GM12891 (cell line): ENCODE measurements around the gene MAGEA6.
"Not testable (repeated sequence)": the region's sequence is repeated elsewhere in the genome, so short reads cannot be mapped to it uniquely, and the experiment has no call there.

Experiments used
- POLR2A ChIP-seq: IDR thresholded peaks from 2 replicates; pipeline ENCODE4 v1.6.1; 2011; ENCODE audit warnings: low read depth, low read length, control low read depth
- POLR2AphosphoS5 ChIP-seq: IDR thresholded peaks from 2 replicates; pipeline ENCODE4 v1.6.1; 2011; ENCODE audit warnings: low read depth, low read length, control low read depth
- POU2F2 ChIP-seq: IDR thresholded peaks from 2 replicates; pipeline ENCODE4 v1.6.1; 2011; ENCODE audit warnings: low read depth, mild to moderate bottlenecking, control low read depth, low read length, moderate library complexity
- TAF1 ChIP-seq: IDR thresholded peaks from 2 replicates; pipeline ENCODE4 v1.6.1; 2011; ENCODE audit warnings: low read depth, low read length, control low read depth

DNA sequence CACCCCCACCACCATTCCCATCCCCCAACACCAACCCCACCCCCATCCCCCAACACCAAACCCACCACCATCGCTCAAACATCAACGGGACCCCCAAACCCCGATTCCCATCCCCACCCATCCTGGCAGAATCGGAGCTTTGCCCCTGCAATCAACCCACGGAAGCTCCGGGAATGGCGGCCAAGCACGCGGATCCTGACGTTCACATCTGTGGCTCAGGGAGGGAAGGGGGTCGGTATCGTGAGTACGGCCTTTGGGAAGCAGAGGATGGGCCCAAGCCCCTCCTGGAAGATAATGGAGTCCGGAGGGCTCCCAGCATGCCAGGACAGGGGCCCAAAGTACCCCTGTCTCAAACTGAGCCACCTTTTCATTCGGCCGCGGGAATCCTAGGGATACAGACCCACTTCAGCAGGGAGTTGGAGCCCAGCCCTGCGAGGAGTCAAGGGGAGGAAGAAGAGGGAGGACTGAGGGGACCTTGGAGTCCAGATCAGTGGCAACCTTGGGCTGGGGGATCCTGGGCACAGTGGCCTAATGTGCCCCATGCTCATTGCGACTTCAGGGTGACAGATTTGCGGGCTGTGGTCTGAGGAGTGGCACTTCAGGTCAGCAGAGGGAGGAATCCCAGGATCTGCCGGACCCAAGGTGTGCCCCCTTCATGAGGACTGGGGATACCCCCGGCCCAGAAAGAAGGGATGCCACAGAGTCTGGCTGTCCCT is 35.2 kb downstream of the MAGEA6 start:
- not testable (repeated sequence) for TF ChIP-seq POLR2AphosphoS5, POLR2A, TAF1, POU2F2
